Breast epithelium (tissue), 4 donors: Measurements from ENCODE around the gene FHIT. TPM values are rescaled to one million over a fixed set of nuclear protein-coding genes. Genes with fewer than 3 reads are reported as not detected.

ENCODE experiments used
- DNase-seq, 2 donors: peaks; one replicate each; pipeline ENCODE4 v3.0.0-alpha.2; 2019; ENCODE audit warnings: low spot score in 2 of 2
- H3K27ac ChIP-seq, 2 donors: fragments of 200-600 bp; sonication (generic) in 1 of 2; one replicate each; pipeline ENCODE4 v1.5.1; 2016 to 2019; ENCODE audit warnings: mild to moderate bottlenecking in 1 of 2
- H3K27me3 ChIP-seq, 2 donors: fragments of 200-600 bp; sonication (generic) in 1 of 2; one replicate each; pipeline versions ENCODE4 v1.5.1 to v1.6.0; 2017 to 2019; ENCODE audit warnings: control low read depth in 1 of 2, mild to moderate bottlenecking in 1 of 2
- H3K36me3 ChIP-seq: fragments of 200-600 bp; one replicate; pipeline ENCODE4 v1.5.1; 2019
- H3K4me1 ChIP-seq, 2 donors: fragments of 200-600 bp; sonication (generic); one replicate each; pipeline ENCODE4 v1.5.1; 2016 to 2019; ENCODE audit warnings: control low read depth in 1 of 2
- H3K4me3 ChIP-seq, 3 donors: fragments of 200-600 bp; sonication (generic); 1 replicate in 2 of 3; 2 replicates in 1 of 3; pipeline ENCODE4 v1.5.1; 2016 to 2019; ENCODE audit warnings: mild to moderate bottlenecking in 3 of 3, moderate library complexity in 2 of 3
- H3K9me3 ChIP-seq, 2 donors: fragments of 200-600 bp; sonication (generic) in 1 of 2; one replicate each; pipeline ENCODE4 v1.5.1; 2016 to 2019; ENCODE audit warnings: control low read depth in 1 of 2
- CTCF ChIP-seq, 3 donors: fragments of 450-650 bp; IDR thresholded peaks; one replicate each; pipeline ENCODE4 v1.5.1; 2016 to 2017; ENCODE audit warnings: antibody characterized with exemption in 3 of 3, mild to moderate bottlenecking in 3 of 3, moderate library complexity in 3 of 3
- POLR2A ChIP-seq: fragments of 450-650 bp; IDR thresholded peaks from one replicate; pipeline ENCODE4 v1.6.1; 2016; ENCODE audit warnings: antibody characterized with exemption, mild to moderate bottlenecking, moderate library complexity
- POLR2AphosphoS5 ChIP-seq, 3 donors: sonication (generic); formaldehyde crosslinking; IDR thresholded peaks; one replicate each; pipeline ENCODE4 v1.6.1; 2017; ENCODE audit warnings: antibody characterized with exemption in 3 of 3
- intact Hi-C: fragments of 100-400 bp; cut with DNase I; formaldehyde crosslinking; loops from one replicate; pipeline ENCODE4 v1.15.1; 2023; ENCODE audit warnings: low total_unique reads
- total RNA-seq, 3 donors: library from RNA; depleted of rRNA; stranded (reverse); fragments of >200 nt; gene quantifications; one replicate each; pipeline ENCODE4 v1.1.0, GENCODE V29; 2016

FHIT gene
- total RNA-seq, 3 donors from 2014 or later = 9.0 to 19.2 (median 17.7) TPM

GRCh38 chr3:60189304-60189703 is 1061.9 kb downstream of the FHIT start:
- no peak for DNase-seq
- no peak for TF ChIP-seq POLR2A
- TF ChIP-seq CTCF (IDR thresholded peaks at IDR 0.05) = no peak
- TF ChIP-seq POLR2AphosphoS5 (IDR thresholded peaks at IDR 0.05) = no peak
- Histone ChIP-seq H3K9me3 (no peaks in the 10 kb centered on the region), H3K27me3 (no peaks in the 10 kb centered on the region), H3K36me3 (no peaks in the 10 kb centered on the region), H3K4me1 (no peaks in the 10 kb centered on the region), H3K4me3 (no peak overlapping the region), H3K27ac (no peak overlapping the region)
- intact Hi-C loops = no loop called here

GRCh38 chr3:60188803-60189202 is 1062.4 kb downstream of the FHIT start:
- TF ChIP-seq POLR2AphosphoS5 (IDR thresholded peaks at IDR 0.05) (no peak), POLR2A (no peak), CTCF (IDR thresholded peaks at IDR 0.05) (no peak)

GRCh38 chr3:60187343-60187742 is 1063.9 kb downstream of the FHIT start:
- intact Hi-C loops = no loop called here

More at GRCh38 chr3:60188803-60189202, 1062.4 kb downstream of the FHIT start:
- intact Hi-C loops = no loop called here
- DNase-seq = no peak
- Histone ChIP-seq H3K4me3 (no peak overlapping the region), H3K27ac (no peak overlapping the region), H3K27me3 (no peaks in the 10 kb centered on the region), H3K9me3 (no peaks in the 10 kb centered on the region), H3K36me3 (no peaks in the 10 kb centered on the region), H3K4me1 (no peaks in the 10 kb centered on the region)

GRCh38 chr3:60186359-60186758 is 1064.9 kb downstream of the FHIT start:
- H3K4me1 ChIP-seq = no peaks in the 10 kb centered on the region
- H3K36me3 ChIP-seq = no peaks in the 10 kb centered on the region
- H3K9me3 ChIP-seq = no peaks in the 10 kb centered on the region
- no peak for TF ChIP-seq CTCF (IDR thresholded peaks at IDR 0.05)
- TF ChIP-seq POLR2A = no peak
- no peak for TF ChIP-seq POLR2AphosphoS5 (IDR thresholded peaks at IDR 0.05)
- no peak overlapping the region for H3K27ac ChIP-seq
- no peak overlapping the region for H3K4me3 ChIP-seq
- DNase-seq = no peak
- H3K27me3 ChIP-seq = no peaks in the 10 kb centered on the region
- intact Hi-C loops = no loop called here

More at GRCh38 chr3:60187343-60187742, 1063.9 kb downstream of the FHIT start:
- Histone ChIP-seq H3K27ac (no peak overlapping the region), H3K27me3 (no peaks in the 10 kb centered on the region), H3K4me1 (no peaks in the 10 kb centered on the region), H3K36me3 (no peaks in the 10 kb centered on the region), H3K9me3 (no peaks in the 10 kb centered on the region), H3K4me3 (no peak overlapping the region)
- DNase-seq = no peak
- TF ChIP-seq POLR2AphosphoS5 (IDR thresholded peaks at IDR 0.05) (no peak), POLR2A (no peak), CTCF (IDR thresholded peaks at IDR 0.05) (no peak)

- intact Hi-C loops = no loop called here
- Histone ChIP-seq H3K36me3 (no peaks in the 10 kb centered on the region), H3K4me1 (no peaks in the 10 kb centered on the region), H3K27ac (no peak overlapping the region), H3K27me3 (no peaks in the 10 kb centered on the region), H3K9me3 (no peaks in the 10 kb centered on the region), H3K4me3 (no peak overlapping the region)
- DNase-seq = no peak
- TF ChIP-seq POLR2AphosphoS5 (IDR thresholded peaks at IDR 0.05) = no peak
Measured at GRCh38 chr3:60185161-60185560, 1066.1 kb downstream of the FHIT start.

GRCh38 chr3:60182697-60183096 is 1068.6 kb downstream of the FHIT start:
- intact Hi-C loops = no loop called here

More at GRCh38 chr3:60182697-60183096, 1068.6 kb downstream of the FHIT start:
- DNase-seq = no peak
- TF ChIP-seq CTCF (IDR thresholded peaks at IDR 0.05) (no peak), POLR2A (no peak), POLR2AphosphoS5 (IDR thresholded peaks at IDR 0.05) (no peak)
- Histone ChIP-seq H3K27ac (no peak overlapping the region), H3K36me3 (no peaks in the 10 kb centered on the region), H3K4me3 (no peak overlapping the region), H3K9me3 (no peaks in the 10 kb centered on the region), H3K4me1 (no peaks in the 10 kb centered on the region), H3K27me3 (no peaks in the 10 kb centered on the region)
